ENCODE results near the gene ZBTB39. TPM values are rescaled to one million over a fixed set of nuclear protein-coding genes. Genes with fewer than 3 reads are reported as not detected.

Gene ZBTB39
- total RNA-seq, 2 experiments from 2014 or later: 5.1 to 5.5 TPM

GRCh38 chr12:57009949-57010626 is 3.7 kb upstream of the ZBTB39 start:
- intact Hi-C loops (cut with micrococcal nuclease): loop anchor here (5.0 kb wide), 1 partner anchor 102 kb away; the partner anchor contains the start of gene STAT6
- DNase-seq: no peak
- H3K27me3 Mint-ChIP-seq: no peaks in the 10 kb centered on the region
- TF ChIP-seq, protein P1, sequence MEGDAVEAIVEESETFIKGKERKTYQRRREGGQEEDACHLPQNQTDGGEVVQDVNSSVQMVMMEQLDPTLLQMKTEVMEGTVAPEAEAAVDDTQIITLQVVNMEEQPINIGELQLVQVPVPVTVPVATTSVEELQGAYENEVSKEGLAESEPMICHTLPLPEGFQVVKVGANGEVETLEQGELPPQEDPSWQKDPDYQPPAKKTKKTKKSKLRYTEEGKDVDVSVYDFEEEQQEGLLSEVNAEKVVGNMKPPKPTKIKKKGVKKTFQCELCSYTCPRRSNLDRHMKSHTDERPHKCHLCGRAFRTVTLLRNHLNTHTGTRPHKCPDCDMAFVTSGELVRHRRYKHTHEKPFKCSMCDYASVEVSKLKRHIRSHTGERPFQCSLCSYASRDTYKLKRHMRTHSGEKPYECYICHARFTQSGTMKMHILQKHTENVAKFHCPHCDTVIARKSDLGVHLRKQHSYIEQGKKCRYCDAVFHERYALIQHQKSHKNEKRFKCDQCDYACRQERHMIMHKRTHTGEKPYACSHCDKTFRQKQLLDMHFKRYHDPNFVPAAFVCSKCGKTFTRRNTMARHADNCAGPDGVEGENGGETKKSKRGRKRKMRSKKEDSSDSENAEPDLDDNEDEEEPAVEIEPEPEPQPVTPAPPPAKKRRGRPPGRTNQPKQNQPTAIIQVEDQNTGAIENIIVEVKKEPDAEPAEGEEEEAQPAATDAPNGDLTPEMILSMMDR (IDR thresholded peaks at IDR 0.05): no peak
- no peaks in the 10 kb centered on the region for H3K9me3 Mint-ChIP-seq
- ChIA-PET CTCF (interaction anchor here (0.9 to 3.9 kb wide), 9 partner anchors 8 to 204 kb away, joined by 3 to 23 read pairs (median 8); no protein-coding TSS in a partner anchor), POLR2A (interaction anchor here (0.9 kb wide), 1 partner anchor 230 kb away, joined by 3 read pairs; no protein-coding TSS in a partner anchor)
- ATAC-seq: no peak
- no peaks in the 10 kb centered on the region for H3K36me3 Mint-ChIP-seq (ENCODE audit: low read depth)
- H3K4me1 Mint-ChIP-seq (ENCODE audit: low read depth): peaks cover 40% of the 10 kb centered on the region
- no peak overlapping the region for H3K4me3 Mint-ChIP-seq
- H3K27ac Mint-ChIP-seq: no peak overlapping the region

DNA sequence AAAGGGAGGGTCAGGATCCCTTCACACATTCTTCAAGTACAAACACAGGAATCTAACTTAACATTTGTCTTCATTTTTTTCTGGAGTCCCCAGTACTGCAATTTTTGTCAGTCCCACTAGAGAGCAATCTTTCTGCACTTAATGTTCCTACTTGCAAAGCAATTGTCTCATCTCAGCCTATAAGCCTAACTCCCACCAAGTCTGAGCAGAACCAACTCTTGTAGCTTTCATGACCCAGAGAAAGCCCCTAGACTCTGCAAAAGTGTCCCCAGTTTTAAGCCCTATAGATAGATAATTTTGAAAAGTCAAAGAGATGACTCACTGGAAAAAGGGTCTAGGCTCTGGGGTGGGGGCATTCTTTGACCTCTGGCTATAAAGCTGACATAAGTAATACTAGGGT is 1.8 kb upstream of the ZBTB39 start:
- peak; percentile 59 for ATAC-seq
- H3K4me1 Mint-ChIP-seq (ENCODE audit: low read depth): peaks cover 45% of the 10 kb centered on the region
- no peaks in the 10 kb centered on the region for H3K27me3 Mint-ChIP-seq
- peak overlapping the region; percentile 59 for H3K27ac Mint-ChIP-seq
- no peaks in the 10 kb centered on the region for H3K9me3 Mint-ChIP-seq
- peaks cover 12% of the 10 kb centered on the region for H3K36me3 Mint-ChIP-seq (ENCODE audit: low read depth)
- TF ChIP-seq, protein P1 (IDR thresholded peaks at IDR 0.05): peak; percentile 88
- ChIA-PET POLR2A (interaction anchor here (0.6 to 1.7 kb wide), 8 partner anchors 40 to 258 kb away, joined by 3 to 7 read pairs (median 4); partner anchors contain the start of genes MYO1A and STAT6), CTCF (interaction anchor here (0.6 to 9.9 kb wide), 37 partner anchors 9 to 253 kb away, joined by 3 to 123 read pairs (median 5); partner anchors contain the start of genes MYO1A, STAT6 and TAC3)
- H3K4me3 Mint-ChIP-seq: no peak overlapping the region
- intact Hi-C loops (cut with micrococcal nuclease): loop anchor here (1.0 to 5.0 kb wide), 2 partner anchors 54 to 104 kb away; partner anchors contain the start of gene STAT6
- peak; percentile 17 for DNase-seq

DNA sequence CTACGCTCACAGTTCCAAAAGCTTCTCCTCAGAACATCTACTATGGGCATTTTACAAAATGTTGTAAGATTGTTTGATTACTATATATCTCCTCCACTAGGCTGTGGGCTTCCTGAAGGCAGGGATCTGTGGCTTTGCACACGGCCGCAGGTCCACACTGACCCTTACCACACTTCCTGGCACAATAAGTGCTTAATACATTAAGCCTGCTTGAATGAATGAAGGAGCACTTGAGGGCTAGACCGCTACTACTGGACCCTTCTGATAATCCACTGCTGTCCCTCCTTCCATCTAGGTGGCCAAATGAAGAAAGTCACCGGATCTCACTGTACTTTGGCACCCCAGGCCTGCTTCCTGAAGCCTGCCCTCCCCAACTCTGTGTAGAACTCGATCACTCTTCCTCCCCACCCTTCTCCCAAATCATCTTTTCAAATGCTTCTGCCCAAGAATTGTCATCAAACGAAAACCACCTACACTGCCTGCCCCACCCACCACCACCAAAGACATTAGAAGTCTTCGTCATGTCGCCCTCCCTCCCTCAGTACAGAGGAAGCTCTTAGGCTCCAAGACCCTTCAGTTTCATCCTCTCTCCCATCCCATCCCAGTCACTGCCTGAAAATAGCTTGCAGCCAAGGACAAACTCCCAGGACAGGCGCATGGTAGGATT is 596 bp upstream of the ZBTB39 start:
- DNase-seq (peak; percentile 52), ATAC-seq (peak; percentile 4)
- H3K27me3 Mint-ChIP-seq: no peaks in the 10 kb centered on the region
- TF ChIP-seq, protein P1 (IDR thresholded peaks at IDR 0.05): peak; percentile 19
- peak overlapping the region; percentile 68 for H3K27ac Mint-ChIP-seq
- ChIA-PET CTCF (interaction anchor here (0.7 to 9.9 kb wide), 14 partner anchors 8 to 252 kb away, joined by 3 to 123 read pairs (median 5); partner anchors contain the start of gene STAT6), POLR2A (interaction anchor here (1.3 to 3.3 kb wide), 4 partner anchors 20 to 62 kb away, joined by 3 to 11 read pairs (median 4); no protein-coding TSS in a partner anchor)
- H3K4me3 Mint-ChIP-seq: peak overlapping the region; percentile 68
- peaks cover 23% of the 10 kb centered on the region for H3K36me3 Mint-ChIP-seq (ENCODE audit: low read depth)
- H3K9me3 Mint-ChIP-seq: no peaks in the 10 kb centered on the region
- intact Hi-C loops (cut with micrococcal nuclease): loop anchor here (5.0 kb wide), 1 partner anchor 105 kb away; the partner anchor contains the start of gene STAT6
- peaks cover 45% of the 10 kb centered on the region for H3K4me1 Mint-ChIP-seq (ENCODE audit: low read depth)

DNA sequence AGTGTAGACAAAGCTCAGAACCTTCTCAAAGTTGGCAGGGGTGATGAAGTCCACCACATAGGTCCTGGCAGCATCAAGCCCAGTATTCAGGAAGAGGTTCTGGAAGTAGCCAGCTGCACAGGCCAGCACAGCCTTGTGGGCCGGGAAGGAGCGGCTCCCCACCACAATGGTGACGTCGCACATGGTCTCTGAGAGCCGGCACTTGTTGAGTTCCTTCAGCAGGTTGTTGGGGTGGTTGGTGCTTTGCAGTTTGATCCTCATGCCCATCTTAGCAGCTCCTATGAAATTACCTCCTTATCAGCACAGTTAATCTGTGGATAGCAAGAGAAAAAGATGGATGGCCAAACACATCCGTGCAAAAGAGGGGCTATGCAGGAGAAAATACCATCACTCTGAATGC is 1.7 kb downstream of the ZBTB39 start:
- ChIA-PET POLR2A (interaction anchor here (0.8 to 4.9 kb wide), 9 partner anchors 10 to 279 kb away, joined by 3 to 25 read pairs (median 5); partner anchors contain the start of genes LRP1, NACA and STAT6), CTCF (interaction anchor here (0.9 to 9.9 kb wide), 22 partner anchors 8 to 250 kb away, joined by 3 to 123 read pairs (median 5); partner anchors contain the start of genes HSD17B6, STAT6 and TAC3)
- no peak for DNase-seq
- TF ChIP-seq, protein P1 (IDR thresholded peaks at IDR 0.05): no peak
- ATAC-seq: no peak
- Mint-ChIP-seq H3K27ac (no peak overlapping the region), H3K36me3 (ENCODE audit: low read depth) (peaks cover 36% of the 10 kb centered on the region), H3K27me3 (no peaks in the 10 kb centered on the region), H3K4me1 (ENCODE audit: low read depth) (peaks cover 58% of the 10 kb centered on the region), H3K4me3 (peak overlapping the region; percentile 83), H3K9me3 (no peaks in the 10 kb centered on the region)
- intact Hi-C loops (cut with micrococcal nuclease): loop anchor here (5.0 kb wide), 1 partner anchor 108 kb away; the partner anchor contains the start of gene STAT6
